ENCODE data around the gene TBC1D1.

Gene TBC1D1

GRCh38 chr4:37993806-37994205 lies 102.9 kb downstream of the TBC1D1 start:
- peaks cover 31% of the 10 kb centered on the region for H3K79me2 ChIP-seq
- H3K27me3 ChIP-seq (ENCODE audit: control insufficient read depth, insufficient read depth, low read length): no peaks in the 10 kb centered on the region
- H3K4me3 ChIP-seq (ENCODE audit: low read depth, low read length): no peak overlapping the region
- no peaks in the 10 kb centered on the region for H3K36me3 ChIP-seq (ENCODE audit: control insufficient read depth, insufficient read depth, low read length)
- H3K27ac ChIP-seq: peak overlapping the region; percentile 89
- no peak overlapping the region for H3K4me2 ChIP-seq (ENCODE audit: low read length)
- no peak overlapping the region for H3K9ac ChIP-seq
- H2AFZ ChIP-seq: no peak overlapping the region
- no peaks in the 10 kb centered on the region for H3K9me3 ChIP-seq (ENCODE audit: control insufficient read depth, low read length)
- peaks cover 59% of the 10 kb centered on the region for H3K4me1 ChIP-seq
- peak; percentile 11 for TF ChIP-seq CTCF (IDR thresholded peaks at IDR 0.05)

DNA sequence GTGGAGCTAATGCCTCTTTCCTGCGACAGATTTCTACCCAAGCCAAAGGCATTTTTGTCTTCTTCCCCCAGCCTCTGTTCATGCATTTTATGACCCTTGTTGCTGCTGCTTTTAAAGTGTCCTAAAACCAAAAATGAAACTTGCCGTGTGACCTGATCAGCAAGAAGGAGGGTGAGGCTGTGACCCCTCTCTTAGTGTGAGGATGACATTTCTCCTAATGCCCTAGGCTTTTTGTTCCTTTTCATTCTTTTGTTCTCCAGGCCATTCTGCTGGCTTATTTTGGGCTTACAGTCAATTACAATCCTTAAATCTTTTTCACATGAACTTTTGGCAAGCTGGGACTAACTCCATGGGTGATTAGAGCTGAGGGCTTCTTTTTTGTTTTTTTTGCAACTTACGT lies 103.7 kb downstream of the TBC1D1 start:
- TF ChIP-seq CTCF (IDR thresholded peaks at IDR 0.05): no peak
- H3K9ac ChIP-seq: no peak overlapping the region
- no peaks in the 10 kb centered on the region for H3K36me3 ChIP-seq (ENCODE audit: control insufficient read depth, insufficient read depth, low read length)
- peaks cover 38% of the 10 kb centered on the region for H3K79me2 ChIP-seq
- peak overlapping the region; percentile 18 for H3K4me2 ChIP-seq (ENCODE audit: low read length)
- H3K27me3 ChIP-seq (ENCODE audit: control insufficient read depth, insufficient read depth, low read length): no peaks in the 10 kb centered on the region
- H3K4me3 ChIP-seq (ENCODE audit: low read depth, low read length): no peak overlapping the region
- no peak overlapping the region for H2AFZ ChIP-seq
- H3K9me3 ChIP-seq (ENCODE audit: control insufficient read depth, low read length): no peaks in the 10 kb centered on the region
- H3K4me1 ChIP-seq: peaks cover 52% of the 10 kb centered on the region
- H3K27ac ChIP-seq: peak overlapping the region; percentile 89

- Histone ChIP-seq H3K4me2 (ENCODE audit: low read length) (peak overlapping the region; percentile 18), H3K4me3 (ENCODE audit: low read depth, low read length) (no peak overlapping the region), H3K79me2 (peaks cover 44% of the 10 kb centered on the region), H2AFZ (no peak overlapping the region), H3K9me3 (ENCODE audit: control insufficient read depth, low read length) (no peaks in the 10 kb centered on the region), H3K36me3 (ENCODE audit: control insufficient read depth, insufficient read depth, low read length) (no peaks in the 10 kb centered on the region), H3K27me3 (ENCODE audit: control insufficient read depth, insufficient read depth, low read length) (no peaks in the 10 kb centered on the region), H3K27ac (peak overlapping the region; percentile 89), H3K4me1 (peaks cover 48% of the 10 kb centered on the region), H3K9ac (no peak overlapping the region)
- no peak for TF ChIP-seq CTCF (IDR thresholded peaks at IDR 0.05)
These were observed 104.5 kb downstream of the TBC1D1 start for GRCh38 chr4:37995299-37995821.

DNA sequence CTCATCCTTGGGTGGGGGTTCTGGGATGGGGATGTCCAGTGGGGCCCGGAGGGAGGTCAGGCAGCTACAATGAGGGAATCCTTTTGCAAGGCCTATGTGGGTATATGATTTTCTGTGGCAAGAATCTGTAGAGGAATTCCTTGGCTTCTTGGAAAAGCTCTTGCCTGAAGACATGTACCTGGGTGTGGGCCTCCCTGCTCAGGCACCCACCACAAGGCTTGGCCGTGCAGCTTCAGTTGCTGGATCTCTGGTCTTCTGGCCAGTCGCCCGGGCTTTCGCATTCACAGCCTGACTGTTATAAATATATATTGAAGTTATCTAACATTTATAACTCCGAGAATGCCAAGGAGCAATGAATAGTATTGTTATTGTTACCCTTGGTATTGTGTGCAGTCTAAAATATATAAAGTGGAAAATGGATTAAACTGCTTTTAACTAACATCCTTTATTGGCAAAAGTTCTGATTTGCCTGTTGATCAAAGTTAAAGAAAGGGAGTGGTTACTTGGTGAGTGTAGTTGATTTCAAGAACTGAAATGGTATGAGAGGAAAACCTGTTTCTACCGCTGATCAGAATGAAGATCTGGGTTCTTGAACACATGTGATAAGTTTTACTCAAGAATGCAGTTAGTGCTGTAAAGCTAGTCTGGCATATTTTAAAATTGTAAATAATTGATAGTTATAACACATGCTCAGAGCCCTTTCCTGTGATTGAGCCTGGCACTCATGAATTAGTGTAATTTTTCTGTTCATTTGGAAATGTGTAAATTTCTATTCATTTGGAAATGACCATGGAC lies 105.3 kb downstream of the TBC1D1 start:
- no peak overlapping the region for H2AFZ ChIP-seq
- H3K27ac ChIP-seq: peak overlapping the region; percentile 89
- TF ChIP-seq CTCF (IDR thresholded peaks at IDR 0.05): no peak
- peaks cover 41% of the 10 kb centered on the region for H3K4me1 ChIP-seq
- no peak overlapping the region for H3K9ac ChIP-seq
- peaks cover 46% of the 10 kb centered on the region for H3K79me2 ChIP-seq
- H3K9me3 ChIP-seq (ENCODE audit: control insufficient read depth, low read length): no peaks in the 10 kb centered on the region
- no peak overlapping the region for H3K4me3 ChIP-seq (ENCODE audit: low read depth, low read length)
- no peaks in the 10 kb centered on the region for H3K36me3 ChIP-seq (ENCODE audit: control insufficient read depth, insufficient read depth, low read length)
- H3K27me3 ChIP-seq (ENCODE audit: control insufficient read depth, insufficient read depth, low read length): no peaks in the 10 kb centered on the region
- peak overlapping the region; percentile 20 for H3K4me2 ChIP-seq (ENCODE audit: low read length)

Measured in parathyroid adenoma (tissue), 2 donors.